GM19099 (cell line): Measurements from ENCODE around the gene SACM1L.

Experiments
- POLR2A ChIP-seq: IDR thresholded peaks from 3 replicates; pipeline ENCODE4 v1.6.1; 2011; ENCODE audit warnings: low read depth; ENCODE audit not compliant: insufficient read length; ENCODE audit errors: extremely low read depth

The SACM1L gene

GRCh38 chr3:45777111-45777745, 88.0 kb downstream of the SACM1L start:
- no peak for TF ChIP-seq POLR2A

GRCh38 chr3:45777746-45778386, 88.7 kb downstream of the SACM1L start:
- TF ChIP-seq POLR2A: no peak

GRCh38 chr3:45778761-45779201, 89.6 kb downstream of the SACM1L start:
- TF ChIP-seq POLR2A: no peak

- TF ChIP-seq POLR2A: no peak
Observed at GRCh38 chr3:45779746-45780735, 90.8 kb downstream of the SACM1L start.

- TF ChIP-seq POLR2A: no peak
Observed at GRCh38 chr3:45781271-45781670, 92.1 kb downstream of the SACM1L start.

- no peak for TF ChIP-seq POLR2A
Observed at GRCh38 chr3:45781841-45782240, 92.6 kb downstream of the SACM1L start.

- no peak for TF ChIP-seq POLR2A
Observed at GRCh38 chr3:45782381-45782780, 93.2 kb downstream of the SACM1L start.

- TF ChIP-seq POLR2A: no peak
Observed at GRCh38 chr3:45783667-45784066, 94.5 kb downstream of the SACM1L start.

GRCh38 chr3:45785605-45786150, 96.5 kb downstream of the SACM1L start:
- TF ChIP-seq POLR2A: no peak

GRCh38 chr3:45786801-45787495, 97.8 kb downstream of the SACM1L start:
- TF ChIP-seq POLR2A: no peak

- TF ChIP-seq POLR2A: no peak
Observed at GRCh38 chr3:45787551-45787950, 98.4 kb downstream of the SACM1L start.

GRCh38 chr3:45789235-45789812, 100.1 kb downstream of the SACM1L start:
- no peak for TF ChIP-seq POLR2A

- no peak for TF ChIP-seq POLR2A
Observed at GRCh38 chr3:45790596-45790995, 101.4 kb downstream of the SACM1L start.

- TF ChIP-seq POLR2A: no peak
Observed at GRCh38 chr3:45792036-45792435, 102.8 kb downstream of the SACM1L start.

- TF ChIP-seq POLR2A: no peak
Observed at GRCh38 chr3:45792516-45793172, 103.4 kb downstream of the SACM1L start.
